Sciatic nerve (tissue), 2 donors: ENCODE results near the gene CCDC197. TPM values are rescaled to one million over a fixed set of nuclear protein-coding genes. Genes with fewer than 3 reads are reported as not detected.
A peak's percentile ranks its signal among the peaks of the same experiment; 100 is the strongest.

Experiments used
- ATAC-seq: fragments of 200-7000 bp; cut with Tn5 transposase; one replicate; pipeline ENCODE4 v1.9.1; 2020; ENCODE audit warnings: mild to moderate bottlenecking, moderate library complexity
- DNase-seq: peaks from one replicate; pipeline ENCODE4 v3.0.0-alpha.2; 2020; ENCODE audit warnings: low spot score
- intact Hi-C: fragments of 100-400 bp; cut with DNase I; formaldehyde crosslinking; loops from one replicate; pipeline ENCODE4 v1.14.2; 2022
- total RNA-seq: library from RNA; stranded (reverse); fragmentation: NEBNext Ultra II Directional; extraction: Animal tissue kit (Norgen Biotek cat#: 25700); gene quantifications from one replicate; pipeline ENCODE4 v1.2.1, GENCODE V29; 2021
- donor health status: DM: no; HTN: no; CAD: no.
- donor health status: DM: no; HTN: no; CAD: no.

The CCDC197 gene
- total RNA-seq, 1 donor from 2014 or later = not detected

- intact Hi-C loops = no loop called here
- ATAC-seq = no peak
- DNase-seq = no peak
Measured at GRCh38 chr14:93960108-93960475, 37.0 kb upstream of the CCDC197 start.

DNA sequence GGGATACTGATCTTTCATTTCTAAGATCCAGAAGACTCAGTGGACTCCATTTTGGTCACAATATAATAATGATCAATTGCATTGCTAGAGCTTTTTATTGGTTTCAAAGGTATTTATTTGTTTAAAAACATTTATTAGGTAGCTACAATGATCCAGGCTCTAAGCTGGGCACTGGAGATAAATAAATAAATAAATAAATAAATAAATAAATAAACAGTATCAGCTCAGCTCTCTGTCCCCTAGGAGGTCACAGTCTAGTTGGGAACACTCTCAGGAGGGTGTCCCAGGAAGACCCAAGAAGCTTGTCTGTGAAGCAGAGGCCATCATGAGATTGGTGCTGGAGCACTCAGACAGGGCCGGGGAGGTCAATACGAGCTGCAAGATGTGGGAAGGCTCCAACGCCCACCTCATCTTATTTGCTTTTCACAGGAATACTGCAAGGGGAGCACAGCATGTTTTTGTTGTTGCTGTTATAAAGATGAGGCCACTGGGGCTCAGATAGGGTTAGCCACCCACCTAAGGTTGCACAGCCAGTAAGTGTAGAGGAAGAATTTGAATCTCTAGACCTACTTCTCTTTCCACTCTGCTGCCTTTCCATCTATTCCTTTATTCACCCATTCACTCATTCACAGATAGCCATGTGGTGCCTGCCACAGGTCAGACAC lies 36.2 kb upstream of the CCDC197 start:
- DNase-seq = no peak
- intact Hi-C loops = no loop called here
- ATAC-seq = no peak

DNA sequence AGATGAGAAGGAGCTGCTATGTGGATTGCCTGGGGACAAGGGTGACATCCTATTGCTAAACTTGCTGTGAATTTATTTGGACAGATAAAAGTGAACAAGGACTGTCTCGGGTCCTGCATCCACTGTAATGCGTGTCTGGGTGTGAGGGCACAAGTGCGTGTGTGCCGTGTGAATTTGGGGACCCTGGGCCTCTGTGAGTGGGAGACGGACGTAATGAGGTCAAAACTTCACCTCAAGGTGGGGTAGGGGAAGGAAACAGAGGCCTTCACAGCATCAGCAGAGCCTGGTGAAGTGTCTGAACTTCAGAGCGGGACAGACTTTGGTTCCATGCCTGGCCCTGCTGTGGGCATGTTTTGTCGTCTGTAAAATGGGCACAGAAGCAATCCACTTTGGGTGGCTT lies 35.5 kb upstream of the CCDC197 start:
- ATAC-seq (no peak), DNase-seq (no peak)
- intact Hi-C loops = no loop called here

- peak; percentile 53 for ATAC-seq
- no peak for DNase-seq
- intact Hi-C loops = no loop called here
Measured at GRCh38 chr14:93962701-93963601, 34.1 kb upstream of the CCDC197 start.

GRCh38 chr14:93963692-93964091 lies 33.4 kb upstream of the CCDC197 start:
- no peak for ATAC-seq
- intact Hi-C loops = no loop called here
- DNase-seq = no peak

DNA sequence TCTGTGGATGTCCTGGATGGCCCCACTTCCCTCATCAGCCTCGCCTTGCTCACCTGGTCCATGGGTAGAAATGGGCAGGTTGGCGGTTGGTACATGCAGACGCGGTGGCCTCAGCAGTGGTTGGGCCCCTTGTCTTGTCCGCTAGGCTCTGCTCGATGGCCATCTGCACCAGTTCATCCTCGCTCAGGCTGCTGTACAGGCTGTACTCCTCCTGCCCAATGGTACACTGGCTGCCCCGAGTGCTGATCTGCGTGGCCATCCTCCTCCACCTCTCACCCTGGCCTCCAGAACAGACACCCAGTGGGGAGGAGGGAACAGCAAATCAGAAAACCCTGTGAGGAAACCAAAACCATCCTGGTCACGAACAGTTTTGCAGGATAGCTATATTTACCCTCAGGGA lies 32.8 kb upstream of the CCDC197 start:
- DNase-seq = no peak
- intact Hi-C loops = no loop called here
- ATAC-seq = no peak

DNA sequence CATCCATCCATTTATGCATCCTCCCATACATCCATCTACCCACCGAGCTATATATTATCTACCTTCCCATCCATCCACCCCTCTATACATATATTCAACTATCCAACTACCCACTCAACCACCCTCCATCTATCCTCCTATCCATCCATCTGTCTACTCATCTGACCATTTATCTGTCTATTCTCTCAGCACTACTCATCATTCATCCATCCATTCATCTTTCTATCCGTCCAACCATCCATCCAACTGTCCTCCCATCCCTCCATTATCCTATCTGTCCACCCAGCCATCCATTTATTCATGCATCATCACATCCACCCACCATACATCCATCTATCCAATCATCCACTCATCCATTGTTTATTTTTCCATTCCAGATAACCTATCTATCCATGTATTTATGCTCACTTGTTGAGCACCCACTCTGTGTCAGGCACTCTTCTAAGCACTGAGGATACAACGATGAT lies 32.2 kb upstream of the CCDC197 start:
- ATAC-seq (no peak), DNase-seq (no peak)
- intact Hi-C loops = no loop called here

DNA sequence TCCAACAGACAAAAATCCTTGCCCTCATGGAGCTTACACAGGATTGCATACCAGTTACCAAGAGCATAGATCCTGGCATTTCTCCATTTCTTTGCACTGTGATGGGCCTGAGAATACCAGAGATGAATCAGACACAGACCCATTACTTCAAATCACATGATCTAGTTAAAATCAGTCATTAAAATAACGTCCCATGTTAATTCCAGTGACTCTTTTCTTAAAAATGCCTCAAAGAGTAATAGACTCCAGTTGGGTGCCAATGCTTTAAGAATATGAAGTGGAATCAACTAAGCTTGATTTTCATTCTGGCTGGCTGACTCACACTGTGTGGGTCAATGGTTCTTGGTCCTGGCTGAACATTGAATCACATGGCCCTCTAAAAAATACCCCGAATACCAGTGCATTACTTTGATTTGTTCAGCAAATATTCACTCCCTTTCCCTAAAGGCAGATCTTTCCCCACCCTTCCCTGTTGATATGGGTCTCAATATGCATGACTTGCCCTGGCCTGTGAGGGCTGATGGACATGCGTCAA lies 31.7 kb upstream of the CCDC197 start:
- intact Hi-C loops = no loop called here
- DNase-seq (no peak), ATAC-seq (peak; percentile 48)

- ATAC-seq (no peak), DNase-seq (no peak)
- intact Hi-C loops = no loop called here
Measured at GRCh38 chr14:93965946-93966474, 31.1 kb upstream of the CCDC197 start.

DNA sequence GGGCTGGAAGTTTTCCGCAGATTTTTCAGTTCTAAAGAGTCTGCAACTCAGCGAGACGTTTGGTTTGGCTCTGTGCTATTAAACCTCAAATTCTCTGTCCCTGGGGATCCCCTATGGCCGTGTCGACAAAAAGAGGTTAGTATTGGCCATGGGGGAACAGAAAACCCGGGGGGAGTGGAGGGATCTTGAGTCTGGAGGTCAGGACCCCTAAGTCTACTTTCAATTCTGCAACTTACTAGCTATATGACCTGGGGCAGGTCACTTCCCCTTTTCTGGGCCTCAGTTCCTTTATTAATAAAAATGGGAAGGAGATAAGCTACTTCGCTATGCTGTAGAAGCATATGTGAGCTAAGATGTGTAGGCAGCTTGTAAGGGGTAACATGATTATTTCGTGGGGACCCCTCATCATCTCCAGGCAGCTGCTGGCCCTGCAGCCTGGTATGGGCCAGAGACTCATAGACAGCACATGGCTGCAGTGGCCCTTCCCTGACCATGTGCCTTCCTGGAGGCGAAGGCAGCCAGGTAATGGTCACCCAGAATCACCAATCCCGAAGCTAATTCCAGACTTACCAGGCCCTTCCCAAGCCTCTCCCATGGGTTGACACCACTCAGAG lies 29.4 kb upstream of the CCDC197 start:
- intact Hi-C loops = no loop called here
- ATAC-seq (no peak), DNase-seq (no peak)

- ATAC-seq = no peak
- intact Hi-C loops = no loop called here
- DNase-seq = no peak
Measured at GRCh38 chr14:93969082-93969828, 27.8 kb upstream of the CCDC197 start.

DNA sequence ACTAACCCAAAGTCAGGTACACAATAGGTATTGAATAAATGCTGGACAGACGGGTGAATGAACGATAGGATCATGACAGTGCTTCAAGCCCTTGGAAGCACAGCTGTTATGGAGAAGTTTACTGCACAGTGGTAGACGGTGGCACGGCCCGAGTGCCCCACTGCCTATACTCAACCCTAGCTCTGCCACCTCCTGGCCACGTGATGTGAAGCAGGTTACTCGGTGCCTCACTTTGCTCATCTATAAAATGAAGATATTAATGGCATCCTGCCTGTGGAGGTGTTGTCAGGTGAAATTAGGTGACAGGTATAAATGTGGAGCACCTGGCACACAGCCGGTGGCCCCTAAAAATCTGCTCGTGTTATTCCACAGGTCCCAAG lies 26.5 kb upstream of the CCDC197 start:
- no peak for DNase-seq
- no peak for ATAC-seq
- intact Hi-C loops = no loop called here

GRCh38 chr14:93970965-93971634 lies 26.0 kb upstream of the CCDC197 start:
- peak; percentile 37 for ATAC-seq
- intact Hi-C loops = no loop called here

DNA sequence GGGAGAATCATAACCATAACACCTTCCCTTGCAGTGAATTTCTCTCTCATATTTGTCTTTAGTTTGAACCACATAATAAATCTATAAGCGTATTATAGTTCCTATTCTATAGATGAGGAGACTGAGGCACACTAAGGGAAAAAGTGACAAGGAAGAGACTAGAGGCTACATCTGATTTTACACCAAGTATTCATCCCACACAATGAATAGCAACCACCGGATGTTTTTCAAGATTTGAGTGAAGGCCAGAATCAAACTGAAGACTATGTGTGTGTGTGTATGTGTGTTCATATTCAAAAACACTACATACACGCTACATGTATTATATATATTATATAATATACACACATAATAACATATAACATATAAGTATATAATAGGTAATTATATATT lies 25.5 kb upstream of the CCDC197 start:
- DNase-seq (no peak), ATAC-seq (no peak)
- intact Hi-C loops = no loop called here

More at GRCh38 chr14:93970965-93971634, 26.0 kb upstream of the CCDC197 start:
- DNase-seq = no peak

- ATAC-seq (no peak), DNase-seq (no peak)
- intact Hi-C loops = no loop called here
Measured at GRCh38 chr14:93972618-93973205, 24.4 kb upstream of the CCDC197 start.

DNA sequence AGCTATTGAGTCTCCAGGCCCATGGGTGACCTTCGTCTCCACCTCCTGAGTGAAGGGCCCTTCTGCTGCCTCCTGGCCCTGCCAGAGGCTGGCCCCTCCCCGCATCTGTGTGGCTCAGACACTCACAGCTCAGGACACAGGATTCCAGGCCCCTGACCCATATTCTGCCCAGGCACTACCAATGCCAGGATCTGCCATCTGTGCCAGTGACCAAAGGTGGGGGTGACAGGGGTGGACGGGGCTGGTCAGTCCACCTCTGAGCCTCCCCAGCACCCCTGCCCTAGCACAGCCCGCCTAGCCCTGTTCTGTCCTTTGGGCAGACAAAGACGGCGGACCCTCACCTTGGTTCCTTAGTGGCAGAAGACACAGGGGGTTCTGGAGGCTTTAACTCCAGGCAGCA lies 23.5 kb upstream of the CCDC197 start:
- ATAC-seq (no peak), DNase-seq (no peak)
- intact Hi-C loops = no loop called here

GRCh38 chr14:93974299-93974698 lies 22.8 kb upstream of the CCDC197 start:
- ATAC-seq = no peak
- intact Hi-C loops = no loop called here
- DNase-seq = no peak

- ATAC-seq (peak; percentile 22), DNase-seq (no peak)
- intact Hi-C loops = no loop called here
Measured at GRCh38 chr14:93974833-93975232, 22.3 kb upstream of the CCDC197 start.
